B cell (primary cell): ENCODE results near the gene DAPK3. TPM values are rescaled to one million over a fixed set of nuclear protein-coding genes. Genes with fewer than 3 reads are reported as not detected.
"Not testable (repeated sequence)": the region's sequence is repeated elsewhere in the genome, so short reads cannot be mapped to it uniquely, and the experiment has no call there.

Source experiments
- ATAC-seq: fragments of 200-7000 bp; cut with Tn5 transposase; one replicate; pipeline ENCODE4 v1.10.0; 2021; ENCODE audit warnings: low read depth, mild to moderate bottlenecking, moderate number of reproducible peaks, moderate library complexity
- CTCF ChIA-PET: fragments of 350-600 bp; sonication (Branson Sonifier 250); formaldehyde crosslinking; loops from one replicate; lab custom pipeline; 2021; ENCODE audit warnings: antibody characterized with exemption, inconsistent platforms; lab: Charles Lee
- POLR2A ChIA-PET: fragments of 350-600 bp; sonication (Branson Sonifier 250); formaldehyde crosslinking; loops from one replicate; lab custom pipeline; 2021; ENCODE audit warnings: antibody characterized with exemption; lab: Charles Lee
- DNase-seq: peaks from one replicate; pipeline ENCODE4 v3.0.0; 2013
- H2AFZ ChIP-seq: 2 replicates; pipeline ENCODE4 v1.6.1; 2012; ENCODE audit warnings: mild to moderate bottlenecking, low read depth, low read length; ENCODE audit not compliant: insufficient read depth, poor library complexity, severe bottlenecking
- H3K27ac ChIP-seq, 2 donors: 1 replicate in 1 of 2; 2 replicates in 1 of 2; pipeline ENCODE4 v1.5.1; 2012 to 2013; ENCODE audit warnings: low read length in 2 of 2, mild to moderate bottlenecking in 2 of 2, moderate library complexity in 1 of 2
- H3K27me3 ChIP-seq, 4 experiments: fragments of 200-600 bp in 1 of 4; sonication (generic) in 1 of 4; replicated peaks in 1 of 4; 1 replicate in 2 of 4; 2 replicates in 2 of 4; pipeline versions ENCODE4 v1.6.1 to v1.7.0; 2013 to 2016; ENCODE audit warnings: low read length in 3 of 4, mild to moderate bottlenecking in 2 of 4, mixed read lengths in 1 of 4, moderate library complexity in 1 of 4; ENCODE audit not compliant: insufficient read depth in 4 of 4, control insufficient read depth in 3 of 4; ENCODE audit errors: control extremely low read depth in 1 of 4
- H3K36me3 ChIP-seq, 2 experiments: replicated peaks in 1 of 2; 1 replicate in 1 of 2; 2 replicates in 1 of 2; pipeline versions ENCODE4 v1.6.1 to v1.7.1; 2013; ENCODE audit warnings: low read length in 1 of 2; ENCODE audit not compliant: insufficient read depth in 2 of 2, control insufficient read depth in 1 of 2; ENCODE audit errors: control extremely low read depth in 1 of 2, extremely low read depth in 1 of 2
- H3K4me1 ChIP-seq, 2 donors: fragments of 200-600 bp in 1 of 2; sonication (generic) in 1 of 2; 1 replicate in 1 of 2; 2 replicates in 1 of 2; pipeline versions ENCODE4 v1.5.1 to v1.6.1; 2013 to 2017; ENCODE audit warnings: low read length in 2 of 2; ENCODE audit not compliant: control insufficient read depth in 2 of 2, insufficient read depth in 2 of 2
- H3K4me2 ChIP-seq: replicated peaks from 2 replicates; pipeline ENCODE3; 2012; ENCODE audit warnings: mild to moderate bottlenecking, low read depth, low read length; ENCODE audit not compliant: poor library complexity, severe bottlenecking
- H3K4me3 ChIP-seq, 5 experiments: fragments of 200-600 bp in 1 of 5; sonication (generic) in 1 of 5; 1 replicate in 3 of 5; 2 replicates in 2 of 5; pipeline versions ENCODE4 v1.5.1 to v1.7.0; 2011 to 2016; ENCODE audit warnings: low read length in 4 of 5, mild to moderate bottlenecking in 4 of 5, low read depth in 2 of 5, control low read depth in 1 of 5, moderate library complexity in 1 of 5; ENCODE audit not compliant: insufficient read depth in 1 of 5; ENCODE audit errors: control extremely low read depth in 1 of 5, extremely low read depth in 1 of 5
- H3K79me2 ChIP-seq: fragments of 200-600 bp; sonication (generic); one replicate; pipeline ENCODE4 v1.6.0; 2016; ENCODE audit warnings: low read length; ENCODE audit not compliant: control insufficient read depth, insufficient read depth
- H3K9ac ChIP-seq: fragments of 200-600 bp; sonication (generic); 2 replicates; pipeline ENCODE4 v1.6.1; 2017; ENCODE audit warnings: mild to moderate bottlenecking, low read length, moderate library complexity
- H3K9me3 ChIP-seq, 3 donors: one replicate each; pipeline versions ENCODE4 v1.6.1 to v1.7.1; 2013; ENCODE audit warnings: low read length in 2 of 3; ENCODE audit not compliant: control insufficient read depth in 2 of 3, insufficient read depth in 1 of 3; ENCODE audit errors: control extremely low read depth in 1 of 3
- H4K20me1 ChIP-seq: 2 replicates; pipeline ENCODE4 v1.6.0; 2012; ENCODE audit warnings: mild to moderate bottlenecking, low read length; ENCODE audit not compliant: insufficient read depth, control insufficient read depth, poor library complexity, severe bottlenecking
- H3K27ac Mint-ChIP-seq: one replicate; pipeline ENCODE4 v1.8.0; 2021; ENCODE audit warnings: mixed read lengths
- H3K27me3 Mint-ChIP-seq: one replicate; pipeline ENCODE4 v1.8.0; 2021; ENCODE audit warnings: mixed read lengths
- H3K4me1 Mint-ChIP-seq: one replicate; pipeline ENCODE4 v1.8.0; 2021; ENCODE audit warnings: mixed read lengths
- H3K4me3 Mint-ChIP-seq: one replicate; pipeline ENCODE4 v1.8.0; 2021; ENCODE audit warnings: mixed read lengths
- H3K9me3 Mint-ChIP-seq: one replicate; pipeline ENCODE4 v1.8.0; 2022; ENCODE audit warnings: mixed read lengths; ENCODE audit not compliant: insufficient read depth
- CTCF ChIP-seq: fragments of 200-600 bp; IDR thresholded peaks from one replicate; pipeline ENCODE4 v1.8.0; 2022; ENCODE audit warnings: antibody characterized with exemption, mild to moderate bottlenecking
- EZH2 ChIP-seq: IDR thresholded peaks from 2 replicates; pipeline ENCODE4 v1.6.1; 2012; ENCODE audit warnings: borderline replicate concordance, low read depth, mild to moderate bottlenecking, moderate library complexity, low read length; ENCODE audit not compliant: insufficient read depth, poor library complexity, severe bottlenecking
- whole genome bisulfite sequencing: methylation state at CpG from one replicate; pipeline ENCODE4 v1.1.5; 2013; ENCODE audit warnings: missing lambda C conversion rate; ENCODE audit not compliant: insufficient coverage; 5-methylcytosine and 5-hydroxymethylcytosine counted together
- intact Hi-C: fragments of 100-400 bp; cut with micrococcal nuclease; formaldehyde crosslinking; loops from one replicate; pipeline ENCODE4 v1.10.0; 2022
- polyA plus RNA-seq: library from polyadenylated mRNA; depleted of rRNA; stranded (reverse); fragments of >200 nt; gene quantifications from 2 replicates; pipeline ENCODE4 v1.2.3, GENCODE V29; 2012
- total RNA-seq, 2 donors: library from RNA; stranded (reverse); fragments of 120-200 nt in 1 of 2; gene quantifications; 1 replicate in 1 of 2; 2 replicates in 1 of 2; pipeline versions ENCODE4 v1.2.3 to v1.2.4, GENCODE V29; 2013 to 2022

Gene DAPK3
- total and polyA plus RNA-seq, 2 donors (not counting 1 experiment from before 2014, with no cell fraction given), result 32.6 to 47.4 TPM

- H4K20me1 ChIP-seq, H3K27ac Mint-ChIP-seq, ATAC-seq, CTCF ChIA-PET, POLR2A ChIA-PET, H3K27ac ChIP-seq, H3K27me3 Mint-ChIP-seq, H3K4me1 Mint-ChIP-seq, DNase-seq, H3K4me3 ChIP-seq, H3K4me2 ChIP-seq, H3K36me3 ChIP-seq, H3K9ac ChIP-seq, H3K4me3 Mint-ChIP-seq, H3K9me3 ChIP-seq, H3K9me3 Mint-ChIP-seq, H3K79me2 ChIP-seq, H2AFZ ChIP-seq, intact Hi-C loops: not testable (repeated sequence)
- Histone ChIP-seq H3K4me1 (peaks cover 7 to 14% of the 10 kb centered on the region in 2 donors), H3K27me3 (peaks cover 0 to 17% (median 0%) of the 10 kb centered on the region in 4 experiments)
- WGBS, result 96% methylated on average over 9 of the region's 15 CpGs
These were observed 23.5 kb downstream of the DAPK3 start for GRCh38 chr19:3947316-3947933.

GRCh38 chr19:3945838-3946237 is 25.1 kb downstream of the DAPK3 start:
- peaks cover under 1% of the 10 kb centered on the region for H3K27me3 Mint-ChIP-seq

More at GRCh38 chr19:3945838-3946237, 25.1 kb downstream of the DAPK3 start:
- intact Hi-C loops, result no loop called here
- POLR2A ChIA-PET, result interaction anchor here (0.6 kb wide), 1 partner anchor 993 kb away, joined by 8 read pairs; no protein-coding TSS in a partner anchor
- H3K27ac Mint-ChIP-seq, result no peak overlapping the region
- CTCF ChIA-PET, result no interaction called here
- no peak overlapping the region for H3K27ac ChIP-seq
- H3K4me1 Mint-ChIP-seq, result peaks cover under 1% of the 10 kb centered on the region
- no peaks in the 10 kb centered on the region for H4K20me1 ChIP-seq
- H3K4me3 Mint-ChIP-seq, result no peak overlapping the region
- ATAC-seq, result no peak
- H3K9me3 Mint-ChIP-seq, result no peaks in the 10 kb centered on the region
- H2AFZ ChIP-seq, result no peak overlapping the region
- TF ChIP-seq CTCF (no peak), EZH2 (no peak)
- 69% methylated on average over 2 of the region's 2 CpGs for WGBS
- H3K4me3 ChIP-seq, result no peak overlapping the region
- DNase-seq, result no peak
- H3K36me3 ChIP-seq, result no peaks in the 10 kb centered on the region
- peaks cover 0 to 10% (median 0%) of the 10 kb centered on the region in 4 experiments for H3K27me3 ChIP-seq
- no peak overlapping the region for H3K9ac ChIP-seq
- H3K79me2 ChIP-seq, result no peaks in the 10 kb centered on the region
- no peak overlapping the region for H3K4me2 ChIP-seq
- H3K4me1 ChIP-seq, result peaks cover under 1 to 10% of the 10 kb centered on the region in 2 donors
- H3K9me3 ChIP-seq, result peaks cover 0 to 5% (median 0%) of the 10 kb centered on the region in 3 donors
